HG03521 (cell line): Measurements from ENCODE around the gene IGSF9.

Source experiments
- ATAC-seq: cut with Tn5 transposase; IDR thresholded peaks from one replicate; pipeline ENCODE4 v1.9.1; 2021; ENCODE audit warnings: mild to moderate bottlenecking, moderate library complexity; ENCODE audit not compliant: unreplicated experiment

The IGSF9 gene

DNA sequence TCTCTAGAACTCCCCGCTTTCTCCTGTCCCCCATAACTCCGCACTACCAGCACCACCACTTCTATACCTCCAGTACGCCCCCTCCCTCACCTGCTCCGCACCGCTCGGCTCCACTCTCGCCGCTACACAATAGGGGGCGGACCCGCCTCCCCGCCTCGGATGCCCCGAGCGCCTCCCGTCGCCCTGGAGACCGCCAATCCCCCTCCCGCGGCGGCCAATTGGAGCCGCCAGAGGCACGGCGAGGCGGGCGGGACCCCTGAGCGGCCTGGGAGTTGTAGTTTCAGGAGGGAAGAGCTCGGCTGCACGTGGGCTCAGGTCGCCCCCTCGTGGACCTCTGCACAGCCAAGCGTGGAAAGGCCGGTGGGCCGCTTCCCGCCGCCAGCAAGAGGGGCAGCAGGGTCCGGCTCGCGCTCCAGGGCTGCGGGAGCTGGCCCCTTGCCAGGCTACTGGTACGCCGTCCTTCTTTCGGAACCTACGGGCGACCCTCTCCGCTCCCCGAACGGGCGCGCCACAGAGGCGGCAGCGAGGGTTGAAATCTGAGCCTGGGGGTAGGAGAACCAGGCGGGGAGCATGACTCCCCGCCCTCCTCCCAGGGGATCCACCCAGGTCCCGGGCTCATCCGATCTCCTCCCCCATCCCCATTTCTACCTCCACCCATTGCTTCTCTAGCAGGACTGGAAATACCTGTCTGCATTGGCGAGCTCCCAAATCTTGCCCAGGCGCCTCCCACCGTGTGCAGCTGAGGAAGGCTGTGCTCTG, at the start of gene IGSF9:
TSS of gene IGSF9 (minus strand) at position 131 of the 759 bp plus-strand sequence. CDS start 2,159 bp downstream, outside the sequence.
- ATAC-seq: no peak

GRCh38 chr1:159994896-159995295, 49.5 kb upstream of the IGSF9 start:
- ATAC-seq: no peak

DNA sequence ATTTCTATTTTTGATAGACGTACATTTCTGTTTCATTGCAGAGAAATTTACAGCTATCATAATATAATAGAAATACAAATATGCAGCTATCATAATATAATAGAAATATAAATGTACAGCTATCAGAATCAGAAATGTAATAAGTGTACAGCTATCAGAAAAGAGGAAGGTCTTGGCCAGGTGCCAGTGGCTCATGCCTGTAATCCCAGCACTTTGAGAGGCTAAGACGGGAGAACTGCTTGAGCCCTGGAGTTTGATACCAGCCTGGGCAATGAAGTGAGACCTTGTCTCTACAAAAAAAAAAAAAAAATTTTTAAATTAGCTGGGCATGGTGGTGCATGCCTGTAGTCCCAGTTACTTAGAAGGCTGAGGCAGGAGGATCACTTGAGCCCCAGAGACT, 48.5 kb upstream of the IGSF9 start:
- ATAC-seq: no peak

DNA sequence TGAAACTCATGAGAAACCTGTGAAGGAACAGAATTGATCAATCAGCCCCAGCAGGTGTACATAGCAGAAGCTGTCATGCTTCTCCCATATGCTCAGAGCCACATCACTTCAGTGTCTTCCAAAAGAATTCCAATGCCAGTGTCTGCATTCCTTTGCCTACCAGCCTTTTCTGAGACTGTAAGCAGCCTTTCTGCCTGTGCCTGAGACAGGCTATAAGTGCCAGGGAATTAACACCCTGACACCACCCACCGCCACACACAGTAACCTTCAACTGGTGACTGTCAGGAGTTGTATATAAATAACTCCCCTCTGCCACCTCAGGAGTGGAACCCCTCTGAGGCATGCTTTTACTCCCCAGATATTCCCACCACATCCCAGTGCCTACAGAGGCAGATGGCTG, 46.7 kb upstream of the IGSF9 start:
- ATAC-seq: no peak

- no peak for ATAC-seq
Observed at GRCh38 chr1:159991513-159991912, 46.1 kb upstream of the IGSF9 start.

DNA sequence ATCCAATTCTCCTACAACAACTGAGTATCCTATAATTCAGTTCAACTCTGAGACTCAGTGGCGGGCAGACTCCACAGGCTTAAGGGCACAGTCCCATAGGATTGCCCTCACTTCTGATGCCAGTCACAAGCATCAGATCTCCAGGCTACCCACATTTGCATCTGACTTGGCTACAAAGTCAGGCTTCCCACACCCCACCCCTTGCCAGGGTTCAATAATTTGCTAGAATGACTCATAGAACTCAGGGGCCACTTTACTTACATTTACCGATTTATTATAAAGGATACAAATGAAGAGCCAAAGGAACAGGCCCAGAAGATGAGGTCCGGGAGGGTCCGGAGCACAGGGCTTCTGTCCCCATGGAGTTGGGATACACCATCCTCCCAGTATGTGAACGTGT, 44.6 kb upstream of the IGSF9 start:
- ATAC-seq: no peak

DNA sequence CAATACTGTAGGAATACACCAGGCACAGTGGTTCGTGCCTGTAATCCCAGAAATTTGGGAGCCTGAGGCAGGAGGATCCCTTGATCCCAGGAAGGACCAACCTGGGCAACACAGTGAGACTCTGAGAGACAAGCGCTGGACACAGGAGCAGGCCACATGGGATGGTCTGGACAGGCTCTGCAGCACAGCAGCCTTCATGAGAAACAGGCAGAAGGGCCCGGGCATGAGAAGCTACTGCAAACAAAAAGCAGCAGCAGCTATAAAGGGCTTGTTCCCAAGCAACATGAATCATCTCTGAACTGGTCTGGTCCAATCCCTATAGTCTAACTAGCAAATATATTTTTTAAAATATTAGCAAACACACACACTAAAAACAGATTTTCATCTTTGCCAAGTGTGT, 44.2 kb upstream of the IGSF9 start:
- ATAC-seq: no peak

DNA sequence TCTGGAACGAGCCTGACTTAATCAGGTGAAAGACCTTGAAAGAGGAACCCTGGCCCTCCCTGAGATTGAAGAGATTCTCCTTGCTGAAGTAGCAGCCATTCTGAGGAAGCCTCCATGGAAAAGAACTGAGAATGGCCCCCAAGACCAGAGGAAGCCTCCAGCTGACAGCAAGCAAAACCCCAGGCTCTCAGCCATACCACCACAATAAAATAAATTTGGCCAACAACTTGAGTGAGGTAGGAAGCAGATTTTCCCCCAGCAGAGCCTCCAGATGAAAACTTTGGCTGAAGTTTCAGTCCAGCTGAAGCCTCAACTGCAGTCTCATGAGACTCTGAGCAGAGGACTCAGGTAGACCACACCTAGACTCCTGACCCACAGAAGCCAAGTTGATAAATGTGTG, 42.6 kb upstream of the IGSF9 start:
- ATAC-seq: no peak

DNA sequence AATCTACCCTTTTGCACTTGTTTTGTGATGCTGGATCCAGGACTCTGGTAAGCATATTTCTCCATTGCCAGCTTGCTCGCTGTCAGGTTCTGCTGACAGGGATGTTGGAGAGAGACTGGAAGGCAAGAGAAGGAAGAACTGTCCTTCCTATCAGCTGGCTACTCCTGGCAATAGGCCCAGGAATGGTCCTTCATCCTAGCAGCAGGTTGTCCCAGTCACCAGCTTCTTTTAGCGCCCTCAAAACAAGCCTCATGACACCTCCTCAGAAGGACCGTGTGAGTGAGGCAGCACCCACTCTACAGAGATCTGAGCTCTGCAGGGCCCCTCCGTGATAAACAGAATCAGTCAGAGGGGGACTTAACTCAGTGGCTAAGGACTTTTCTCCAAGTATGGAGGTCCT, 41.8 kb upstream of the IGSF9 start:
- no peak for ATAC-seq

DNA sequence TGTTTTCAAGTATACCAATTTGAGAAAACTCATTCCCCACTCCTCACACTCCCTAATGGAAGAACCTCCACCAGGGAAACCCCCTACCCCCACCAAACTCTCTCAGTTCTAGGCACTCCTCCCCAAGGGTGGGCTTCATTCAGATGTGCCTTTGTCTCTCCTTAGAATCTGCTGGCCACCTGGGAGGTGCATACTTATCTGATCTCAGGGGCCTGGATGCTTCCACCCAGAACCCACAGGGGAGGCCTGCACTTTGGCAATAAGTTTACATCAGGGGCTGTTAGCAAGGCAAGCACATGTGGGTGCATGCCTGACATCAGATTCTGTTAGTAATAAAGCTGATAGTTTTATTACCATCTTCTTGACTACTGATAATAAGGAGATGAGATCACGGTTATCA, 41.1 kb upstream of the IGSF9 start:
- ATAC-seq: no peak

DNA sequence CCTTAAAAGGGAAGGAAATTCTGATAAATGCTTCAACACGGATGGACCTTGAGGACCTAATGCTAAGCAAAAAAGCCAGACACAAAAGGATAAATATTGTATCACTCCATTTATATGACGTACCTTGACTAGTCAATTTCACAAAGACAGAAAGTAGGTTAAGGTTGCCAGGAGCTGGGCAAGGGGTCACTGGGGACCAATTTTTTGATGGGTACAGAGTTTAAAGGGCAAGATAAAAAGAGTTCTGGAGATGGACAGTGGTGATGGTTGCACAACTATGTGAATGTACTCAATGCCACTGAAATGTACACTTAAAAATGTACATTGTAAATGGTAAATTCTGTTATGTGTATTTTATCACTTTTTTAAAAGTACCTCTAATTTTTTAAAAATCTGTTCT, 40.7 kb upstream of the IGSF9 start:
- no peak for ATAC-seq

- no peak for ATAC-seq
Observed at GRCh38 chr1:159985473-159985872, 40.1 kb upstream of the IGSF9 start.

GRCh38 chr1:159983681-159984080, 38.3 kb upstream of the IGSF9 start:
- no peak for ATAC-seq

DNA sequence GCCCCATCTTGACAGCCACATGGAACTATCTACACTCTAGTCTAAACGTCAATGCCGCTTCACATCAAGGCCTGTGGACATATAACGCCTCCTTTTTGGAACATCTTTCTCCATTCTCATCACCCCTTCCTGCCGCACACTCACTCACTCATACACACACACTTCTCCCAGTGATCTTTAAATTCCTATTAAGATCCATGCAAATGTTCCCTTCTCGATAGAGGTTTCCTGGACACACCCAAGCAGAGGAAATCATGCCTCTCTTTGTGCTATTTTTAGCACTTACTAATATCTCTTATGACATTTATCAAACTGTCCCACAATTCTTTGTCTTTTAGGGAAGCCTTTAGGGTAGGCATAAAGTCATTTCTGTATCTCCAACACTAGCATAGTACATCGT, 36.9 kb upstream of the IGSF9 start:
- ATAC-seq: no peak

DNA sequence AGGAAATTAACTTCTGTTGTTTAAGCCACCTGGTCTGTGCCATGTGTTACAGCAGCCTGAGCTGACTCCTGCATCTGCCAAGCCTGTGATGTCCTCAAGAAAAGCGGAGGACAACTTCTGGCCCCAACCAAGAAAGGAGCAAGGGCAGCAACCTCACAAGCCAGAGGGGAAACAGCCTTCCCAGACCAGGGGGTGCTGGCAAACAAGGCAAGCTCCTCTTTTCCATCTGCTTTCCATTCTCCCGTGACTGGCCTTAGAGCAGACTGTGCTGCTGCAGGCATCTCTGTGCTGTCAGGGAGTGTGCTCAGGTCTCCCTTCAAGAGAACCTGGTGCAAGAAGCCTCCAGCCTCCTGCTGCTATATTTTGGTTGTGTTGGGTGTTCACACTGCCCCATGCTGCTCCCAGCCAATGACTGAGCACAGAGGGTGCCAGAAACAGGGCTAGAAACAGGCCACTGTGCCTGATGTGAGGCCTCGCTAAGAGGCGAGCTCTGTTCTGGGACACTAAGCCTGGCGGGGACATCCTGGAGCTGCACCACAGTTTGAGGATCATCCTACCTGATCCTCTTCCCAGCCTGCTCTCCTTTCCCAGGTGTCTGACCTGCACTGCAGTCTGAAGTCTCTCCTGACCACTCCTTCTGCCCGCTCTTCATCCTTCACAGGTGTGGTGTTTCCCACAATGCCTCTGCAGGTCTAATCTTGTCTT, 36.1 kb upstream of the IGSF9 start:
- no peak for ATAC-seq

DNA sequence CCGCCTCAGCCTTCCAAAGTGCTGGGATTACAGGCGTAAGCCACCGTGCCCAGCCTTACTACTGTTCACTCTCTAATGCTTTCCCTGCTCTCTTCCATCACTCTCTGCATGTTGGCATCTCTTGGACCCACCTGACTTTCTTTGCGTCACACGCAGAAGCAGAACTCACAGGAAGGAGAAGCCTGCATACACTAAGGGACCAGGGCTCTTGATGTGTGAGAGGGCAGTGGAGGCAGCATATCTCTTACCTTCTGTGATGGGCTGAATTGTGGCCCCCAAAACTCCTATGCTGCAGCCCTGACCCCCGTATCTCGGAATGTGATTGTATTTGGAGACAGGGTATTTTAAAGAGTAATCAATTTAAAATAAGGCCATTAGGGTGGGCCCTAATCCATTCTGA, 35.4 kb upstream of the IGSF9 start:
- ATAC-seq: no peak

- no peak for ATAC-seq
Observed at GRCh38 chr1:159980076-159980475, 34.7 kb upstream of the IGSF9 start.

GRCh38 chr1:159979257-159979656, 33.8 kb upstream of the IGSF9 start:
- ATAC-seq: no peak

GRCh38 chr1:159978107-159978398, 32.6 kb upstream of the IGSF9 start:
- ATAC-seq: no peak

GRCh38 chr1:159977364-159978106, 32.1 kb upstream of the IGSF9 start:
- no peak for ATAC-seq

DNA sequence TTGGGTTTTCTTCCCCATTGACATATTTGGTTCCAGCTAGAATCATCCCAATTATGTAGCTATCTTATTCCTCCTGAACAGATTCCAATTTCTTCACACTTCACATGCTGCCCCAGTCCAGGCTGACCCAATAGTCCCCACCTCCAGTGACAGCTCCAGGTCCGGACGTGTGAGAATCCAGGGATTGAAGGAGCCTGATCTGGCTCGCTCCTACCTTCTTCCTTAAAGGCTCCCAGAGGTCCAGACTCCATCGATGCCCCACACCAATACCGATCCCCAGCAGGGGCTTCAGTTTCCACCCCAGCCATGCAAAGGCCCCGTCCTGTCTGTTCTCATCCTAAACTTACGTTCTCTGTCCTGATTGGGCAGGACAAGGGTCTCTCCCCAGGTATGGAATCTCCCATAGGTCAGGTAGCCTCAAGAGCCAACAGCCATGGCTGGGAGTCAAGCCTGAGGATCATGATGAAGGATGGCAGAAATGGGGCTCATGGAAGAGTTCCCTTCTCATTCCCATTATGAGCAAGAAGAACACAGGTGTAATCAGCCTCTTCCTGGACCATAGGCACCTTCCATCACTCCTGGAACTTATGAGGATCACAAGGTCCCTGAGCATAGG, 29.0 kb upstream of the IGSF9 start:
- ATAC-seq: no peak
